ENCODE measurements around the gene TNKS2. TPM values are rescaled to one million over a fixed set of nuclear protein-coding genes. Genes with fewer than 3 reads are reported as not detected.
A peak's percentile ranks its signal among the peaks of the same experiment; 100 is the strongest.

TNKS2 gene
- total RNA-seq, 1 experiment from 2014 or later = 25.4 TPM

- no peak overlapping the region for H3K27ac ChIP-seq
- no peaks in the 10 kb centered on the region for H3K4me1 ChIP-seq (replicated peaks; ENCODE audit: insufficient read depth)
- no peaks in the 10 kb centered on the region for H3K79me2 ChIP-seq (ENCODE audit: low read depth)
- no peak overlapping the region for H3K4me3 ChIP-seq
- no peak for DNase-seq
- H3K27me3 ChIP-seq (ENCODE audit: insufficient read depth, low read depth) = no peaks in the 10 kb centered on the region
- no peak overlapping the region for H2AFZ ChIP-seq
- H3K9me3 ChIP-seq (ENCODE audit: insufficient read depth, low read depth) = no peaks in the 10 kb centered on the region
- no peaks in the 10 kb centered on the region for H4K20me1 ChIP-seq (ENCODE audit: insufficient read depth)
- BruUV-seq (replicated peaks) = no TSS peak
- CTCF ChIA-PET = no interaction called here
- H3K36me3 ChIP-seq (ENCODE audit: low read depth) = peaks cover 9% of the 10 kb centered on the region; the same call in 1 of the 2 replicates
- no peaks in the 10 kb centered on the region for H3F3A ChIP-seq (ENCODE audit: insufficient read depth, low read depth)
- H3K4me2 ChIP-seq = no peak overlapping the region
- intact Hi-C loops (cut with micrococcal nuclease; ENCODE audit: unreplicated experiment) = no loop called here
- POLR2A ChIA-PET (ENCODE audit: unreplicated experiment) = no interaction called here
- TF ChIP-seq EZH2 (IDR thresholded peaks at IDR 0.05; ENCODE audit: low read depth) (no peak), CTCF (conservative IDR thresholded peaks at IDR 0.05) (no peak)
- no peaks in the 10 kb centered on the region for H3K9me2 ChIP-seq (ENCODE audit: insufficient read depth)
Measured at GRCh38 chr10:91838199-91838598, 40.0 kb downstream of the TNKS2 start.

- Histone ChIP-seq H3K36me3 (ENCODE audit: low read depth) (peaks cover 3% of the 10 kb centered on the region), H3K4me3 (no peak overlapping the region), H4K20me1 (ENCODE audit: insufficient read depth) (no peaks in the 10 kb centered on the region), H3K4me2 (no peak overlapping the region), H3K4me1 (replicated peaks; ENCODE audit: insufficient read depth) (no peaks in the 10 kb centered on the region), H3K27me3 (ENCODE audit: insufficient read depth, low read depth) (no peaks in the 10 kb centered on the region), H3F3A (ENCODE audit: insufficient read depth, low read depth) (no peaks in the 10 kb centered on the region), H3K27ac (no peak overlapping the region), H2AFZ (no peak overlapping the region), H3K9me2 (ENCODE audit: insufficient read depth) (no peaks in the 10 kb centered on the region), H3K9me3 (ENCODE audit: insufficient read depth, low read depth) (no peaks in the 10 kb centered on the region), H3K79me2 (ENCODE audit: low read depth) (no peaks in the 10 kb centered on the region)
- POLR2A ChIA-PET (ENCODE audit: unreplicated experiment) = interaction anchor here (0.6 kb wide), 1 partner anchor 42 kb away, joined by 9 read pairs; no protein-coding TSS in a partner anchor
- CTCF ChIA-PET = no interaction called here
- DNase-seq = no peak
- BruUV-seq (replicated peaks) = no TSS peak
- intact Hi-C loops (cut with micrococcal nuclease; ENCODE audit: unreplicated experiment) = loop anchor here (10.0 kb wide), 1 partner anchor 958 kb away; no protein-coding TSS in a partner anchor
- TF ChIP-seq CTCF (conservative IDR thresholded peaks at IDR 0.05) (no peak), EZH2 (IDR thresholded peaks at IDR 0.05; ENCODE audit: low read depth) (no peak)
Measured at GRCh38 chr10:91843083-91843482, 44.9 kb downstream of the TNKS2 start.

- no peak overlapping the region for H2AFZ ChIP-seq
- no peak overlapping the region for H3K4me2 ChIP-seq
- H3K4me3 ChIP-seq = no peak overlapping the region
- TF ChIP-seq EZH2 (IDR thresholded peaks at IDR 0.05; ENCODE audit: low read depth) (no peak), CTCF (conservative IDR thresholded peaks at IDR 0.05) (peak; percentile 57)
- H3K27me3 ChIP-seq (ENCODE audit: insufficient read depth, low read depth) = no peaks in the 10 kb centered on the region
- DNase-seq = no peak
- no peaks in the 10 kb centered on the region for H3F3A ChIP-seq (ENCODE audit: insufficient read depth, low read depth)
- no peaks in the 10 kb centered on the region for H3K4me1 ChIP-seq (replicated peaks; ENCODE audit: insufficient read depth)
- no peak overlapping the region for H3K27ac ChIP-seq
- H4K20me1 ChIP-seq (ENCODE audit: insufficient read depth) = no peaks in the 10 kb centered on the region; the same call in 1 of the 2 replicates
- POLR2A ChIA-PET (ENCODE audit: unreplicated experiment) = no interaction called here
- no peaks in the 10 kb centered on the region for H3K9me2 ChIP-seq (ENCODE audit: insufficient read depth)
- no peaks in the 10 kb centered on the region for H3K79me2 ChIP-seq (ENCODE audit: low read depth)
- BruUV-seq (replicated peaks) = no TSS peak
- peaks cover 7% of the 10 kb centered on the region for H3K36me3 ChIP-seq (ENCODE audit: low read depth)
- intact Hi-C loops (cut with micrococcal nuclease; ENCODE audit: unreplicated experiment) = loop anchor here (5.0 kb wide), 1 partner anchor 51 kb away; the partner anchor contains the start of gene FGFBP3
- CTCF ChIA-PET = no interaction called here
- no peaks in the 10 kb centered on the region for H3K9me3 ChIP-seq (ENCODE audit: insufficient read depth, low read depth)
Measured at GRCh38 chr10:91856637-91857036, 58.4 kb downstream of the TNKS2 start.
